GM18873 (cell line): Measurements from ENCODE around the gene CEP68.
A peak's percentile ranks its signal among the peaks of the same experiment; 100 is the strongest.
"Not testable (repeated sequence)": the region's sequence is repeated elsewhere in the genome, so short reads cannot be mapped to it uniquely, and the experiment has no call there.

ENCODE experiments used
- ATAC-seq: cut with Tn5 transposase; IDR thresholded peaks from one replicate; pipeline ENCODE4 v1.9.1; 2021; ENCODE audit warnings: mild to moderate bottlenecking, moderate library complexity, moderate number of reproducible peaks; ENCODE audit not compliant: unreplicated experiment, low FRiP score

CEP68 gene

GRCh38 chr2:65030476-65031332, 25.5 kb upstream of the CEP68 start:
- peak; percentile 29 for ATAC-seq

GRCh38 chr2:65031341-65032018, 24.7 kb upstream of the CEP68 start:
- ATAC-seq = no peak

- ATAC-seq = no peak
These were observed 23.9 kb upstream of the CEP68 start for GRCh38 chr2:65032019-65032975.

- ATAC-seq = no peak
These were observed 23.0 kb upstream of the CEP68 start for GRCh38 chr2:65033178-65033577.

- ATAC-seq = not testable (repeated sequence)
These were observed 22.5 kb upstream of the CEP68 start for GRCh38 chr2:65033667-65034066.

- no peak for ATAC-seq
These were observed 20.8 kb upstream of the CEP68 start for GRCh38 chr2:65035351-65035943.

- ATAC-seq = no peak
These were observed 19.0 kb upstream of the CEP68 start for GRCh38 chr2:65037178-65037577.

- no peak for ATAC-seq
These were observed 16.6 kb upstream of the CEP68 start for GRCh38 chr2:65039640-65040039.

- ATAC-seq = peak; percentile 69
These were observed 15.6 kb upstream of the CEP68 start for GRCh38 chr2:65040400-65041261.

- no peak for ATAC-seq
These were observed 13.2 kb upstream of the CEP68 start for GRCh38 chr2:65043001-65043400.

- no peak for ATAC-seq
These were observed 12.0 kb upstream of the CEP68 start for GRCh38 chr2:65044097-65044735.

GRCh38 chr2:65045651-65046050, 10.6 kb upstream of the CEP68 start:
- ATAC-seq = no peak

- no peak for ATAC-seq
These were observed 9.4 kb upstream of the CEP68 start for GRCh38 chr2:65046633-65047407.

- no peak for ATAC-seq
These were observed 7.1 kb upstream of the CEP68 start for GRCh38 chr2:65049010-65049639.

GRCh38 chr2:65050931-65051330, 5.3 kb upstream of the CEP68 start:
- no peak for ATAC-seq

- ATAC-seq = peak; percentile 51
These were observed 3.0 kb upstream of the CEP68 start for GRCh38 chr2:65053199-65053598.

GRCh38 chr2:65054749-65055421, 1.3 kb upstream of the CEP68 start:
- ATAC-seq = no peak
